Epithelial cell of proximal tubule (primary cell): ENCODE measurements around the gene IRF6. TPM values are rescaled to one million over a fixed set of nuclear protein-coding genes. Genes with fewer than 3 reads are reported as not detected.

Experiments
- DNase-seq: peaks from one replicate; pipeline ENCODE4 v3.0.0-alpha.2; 2011; ENCODE audit warnings: low read depth
- H3K4me3 ChIP-seq: 2 replicates; pipeline ENCODE4 v1.5.1; 2011; ENCODE audit warnings: low read depth, mild to moderate bottlenecking, low read length
- CTCF ChIP-seq: conservative IDR thresholded peaks from 2 replicates; pipeline ENCODE4 v1.5.1; 2012; ENCODE audit warnings: low read depth, mild to moderate bottlenecking, low read length
- total RNA-seq: library from RNA; depleted of rRNA; stranded (reverse); fragments of >200 nt; gene quantifications from 2 replicates; pipeline ENCODE4 v1.2.3, GENCODE V29; 2015

Gene IRF6
- total RNA-seq, 1 donor from 2014 or later, result 43.8 TPM

GRCh38 chr1:209738270-209738669, 67.7 kb downstream of the IRF6 start:
- no peak for TF ChIP-seq CTCF
- no peak for DNase-seq
- no peak overlapping the region for H3K4me3 ChIP-seq

GRCh38 chr1:209737118-209737505, 68.8 kb downstream of the IRF6 start:
- H3K4me3 ChIP-seq, result no peak overlapping the region
- no peak for TF ChIP-seq CTCF
- no peak for DNase-seq

GRCh38 chr1:209736490-209737117, 69.3 kb downstream of the IRF6 start:
- TF ChIP-seq CTCF, result no peak
- H3K4me3 ChIP-seq, result no peak overlapping the region
- DNase-seq, result no peak

Other genes starting within 250 kb of the IRF6 start
- 0.23 TPM in 1 of 2 replicates, not detected in the other for gene CAMK1G, start 222.4 kb downstream of the IRF6 start, total RNA-seq
- gene LAMB3, start 153.7 kb downstream of the IRF6 start, total RNA-seq, result 65.5 and 72.0 TPM in 2 replicates
- 12.9 and 41.0 TPM in 2 replicates for gene G0S2, start 130.7 kb downstream of the IRF6 start, total RNA-seq
- gene HSD11B1, start 101.3 kb downstream of the IRF6 start, total RNA-seq, result 0.75 TPM in 1 of 2 replicates, not detected in the other
- gene TRAF3IP3, start 50.1 kb downstream of the IRF6 start, total RNA-seq, result not detected in 2 replicates
- 3.3 and 4.4 TPM in 2 replicates for gene C1orf74, start 21.6 kb downstream of the IRF6 start, total RNA-seq
- gene UTP25, start 21.8 kb upstream of the IRF6 start, total RNA-seq, result 7.5 and 10.9 TPM in 2 replicates
- 3.9 and 7.6 TPM in 2 replicates for gene SYT14, start 132.1 kb upstream of the IRF6 start, total RNA-seq